Neural progenitor cell (in vitro differentiated cells): ENCODE data around the gene NDST1.

ENCODE experiments used
- CTCF ChIP-seq: fragments of 200-600 bp; sonication (generic); IDR thresholded peaks from 2 replicates; pipeline ENCODE4 v1.5.1; 2017; ENCODE audit warnings: antibody characterized with exemption, mild to moderate bottlenecking
- EZH2 ChIP-seq: fragments of 200-600 bp; sonication (generic); IDR thresholded peaks from 2 replicates; pipeline ENCODE4 v1.6.1; 2017; ENCODE audit warnings: antibody characterized with exemption, mild to moderate bottlenecking, moderate library complexity
- EZH2phosphoT487 ChIP-seq: fragments of 200-600 bp; sonication (generic); IDR thresholded peaks from 2 replicates; pipeline ENCODE4 v1.6.1; 2017; ENCODE audit warnings: antibody characterized with exemption

- TF ChIP-seq CTCF (no peak), EZH2 (no peak), EZH2phosphoT487 (no peak)
Measured at GRCh38 chr5:150507474-150508276, at the start of gene NDST1.
